NCI-H69 (cell line): Measurements from ENCODE around the gene LRP1-AS.

ENCODE experiments used
- DNase-seq: peaks from one replicate; lab custom pipeline; 2025; lab: John Stamatoyannopoulos, UW

Gene LRP1-AS

DNA sequence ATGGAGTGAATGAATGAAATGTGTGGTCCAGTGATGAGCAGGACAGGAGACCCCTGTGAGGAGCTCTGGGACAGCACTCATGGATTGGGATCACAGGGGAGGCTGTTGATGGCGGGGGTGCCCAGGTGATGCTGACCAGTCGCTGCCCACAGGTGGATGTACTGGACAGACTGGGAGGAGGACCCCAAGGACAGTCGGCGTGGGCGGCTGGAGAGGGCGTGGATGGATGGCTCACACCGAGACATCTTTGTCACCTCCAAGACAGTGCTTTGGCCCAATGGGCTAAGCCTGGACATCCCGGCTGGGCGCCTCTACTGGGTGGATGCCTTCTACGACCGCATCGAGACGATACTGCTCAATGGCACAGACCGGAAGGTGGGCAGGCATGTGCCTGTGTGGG, 13.3 kb upstream of the LRP1-AS start:
- no peak for DNase-seq

DNA sequence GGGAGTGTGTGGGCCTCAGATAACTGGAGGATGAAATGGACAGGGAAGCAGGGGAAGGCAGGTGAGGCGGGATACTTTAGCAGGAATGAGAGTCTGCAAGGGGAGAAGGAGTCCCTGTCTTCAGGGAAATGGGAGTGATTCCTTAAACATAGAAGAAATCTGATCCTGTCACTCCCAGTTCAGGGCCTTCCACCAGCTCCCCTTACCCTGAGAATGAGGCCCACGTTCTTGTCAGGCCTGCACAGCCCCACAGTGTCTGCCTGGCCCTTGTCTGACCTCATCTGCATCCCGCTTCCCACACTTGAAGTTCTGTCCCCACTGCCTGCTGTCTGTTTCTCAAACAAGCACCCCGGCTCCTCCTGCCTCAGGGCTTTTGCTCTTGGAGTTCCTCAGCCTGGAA, 12.6 kb upstream of the LRP1-AS start:
- no peak for DNase-seq

DNA sequence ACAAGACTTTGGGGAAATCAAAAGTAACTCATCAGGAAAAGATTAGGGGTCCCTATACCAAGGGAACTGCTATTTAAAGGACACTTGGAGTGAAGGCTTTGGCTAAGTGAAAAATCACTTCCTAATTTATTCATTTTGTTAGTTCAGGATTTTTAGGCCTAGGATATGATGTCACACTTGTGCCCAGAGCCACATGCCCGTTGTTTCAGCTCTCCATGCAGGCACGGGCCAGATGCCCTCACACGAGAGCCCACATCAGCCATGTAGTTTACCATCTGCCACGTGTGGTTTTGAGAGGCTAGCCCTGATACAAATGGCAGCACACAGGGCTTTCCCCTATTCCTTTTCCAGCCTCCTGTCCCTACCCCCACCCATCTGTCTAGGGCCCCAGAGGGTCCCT, 11.9 kb upstream of the LRP1-AS start:
- DNase-seq = no peak

DNA sequence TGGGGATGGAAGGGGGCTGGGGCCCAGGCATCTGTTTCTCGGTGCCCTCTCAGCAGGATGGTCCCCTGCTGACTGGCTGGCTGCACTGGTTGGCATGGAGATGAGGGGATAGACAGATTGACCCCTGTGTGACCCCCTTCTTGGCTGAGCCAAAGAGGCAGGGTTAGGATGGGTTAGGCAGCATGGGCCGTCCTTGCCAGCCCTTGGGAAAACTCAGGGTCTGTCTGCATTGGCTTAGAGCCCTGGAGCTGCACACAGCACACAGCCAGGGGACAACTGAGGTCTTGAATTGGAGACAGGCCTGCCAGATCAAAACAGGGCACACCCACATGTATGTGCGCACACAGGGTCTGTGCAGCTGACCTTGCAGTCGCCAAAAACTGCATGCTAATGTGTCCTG, 11.2 kb upstream of the LRP1-AS start:
- DNase-seq = peak; percentile 43

DNA sequence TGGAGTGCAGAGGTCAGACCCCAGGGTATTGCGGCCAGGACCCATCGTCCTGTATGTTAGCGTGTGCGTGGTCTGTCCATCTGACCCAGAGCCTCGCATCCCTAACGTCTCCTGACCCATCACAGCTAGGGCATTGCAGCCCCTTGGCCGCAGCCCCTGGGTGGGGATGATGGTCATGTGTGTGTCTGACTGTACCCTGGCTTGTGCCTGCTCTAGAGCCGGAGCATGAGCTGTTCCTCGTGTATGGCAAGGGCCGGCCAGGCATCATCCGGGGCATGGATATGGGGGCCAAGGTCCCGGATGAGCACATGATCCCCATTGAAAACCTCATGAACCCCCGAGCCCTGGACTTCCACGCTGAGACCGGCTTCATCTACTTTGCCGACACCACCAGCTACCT, 10.8 kb upstream of the LRP1-AS start:
- no peak for DNase-seq

DNA sequence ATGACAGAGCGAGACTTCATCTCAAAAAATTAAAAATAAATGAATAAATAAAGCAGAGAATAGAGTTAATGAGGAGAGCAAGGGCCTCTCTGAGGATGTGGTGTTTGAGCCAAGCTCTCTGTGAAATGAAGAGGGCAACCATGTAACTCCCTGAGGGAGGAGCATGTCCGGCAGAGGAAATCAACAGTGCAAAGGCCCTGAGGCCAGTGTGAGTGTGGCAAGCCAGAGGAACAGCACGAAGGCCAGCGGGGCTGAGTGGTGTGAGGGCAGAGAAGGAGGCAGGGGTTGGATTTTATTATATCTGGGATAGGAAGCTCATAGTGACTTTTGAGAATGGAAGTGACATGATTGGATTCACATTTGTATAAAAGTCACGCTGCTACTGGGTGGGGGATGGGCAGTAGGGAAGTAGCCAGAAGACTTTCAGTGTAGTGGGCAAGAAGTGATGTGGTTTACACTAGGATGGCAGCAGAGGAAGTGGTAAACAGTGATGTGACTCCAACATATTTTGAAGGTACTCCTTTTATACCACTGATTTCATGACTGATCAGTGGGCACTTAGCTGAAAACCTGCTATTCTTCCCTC, 10.3 kb upstream of the LRP1-AS start:
- no peak for DNase-seq

DNA sequence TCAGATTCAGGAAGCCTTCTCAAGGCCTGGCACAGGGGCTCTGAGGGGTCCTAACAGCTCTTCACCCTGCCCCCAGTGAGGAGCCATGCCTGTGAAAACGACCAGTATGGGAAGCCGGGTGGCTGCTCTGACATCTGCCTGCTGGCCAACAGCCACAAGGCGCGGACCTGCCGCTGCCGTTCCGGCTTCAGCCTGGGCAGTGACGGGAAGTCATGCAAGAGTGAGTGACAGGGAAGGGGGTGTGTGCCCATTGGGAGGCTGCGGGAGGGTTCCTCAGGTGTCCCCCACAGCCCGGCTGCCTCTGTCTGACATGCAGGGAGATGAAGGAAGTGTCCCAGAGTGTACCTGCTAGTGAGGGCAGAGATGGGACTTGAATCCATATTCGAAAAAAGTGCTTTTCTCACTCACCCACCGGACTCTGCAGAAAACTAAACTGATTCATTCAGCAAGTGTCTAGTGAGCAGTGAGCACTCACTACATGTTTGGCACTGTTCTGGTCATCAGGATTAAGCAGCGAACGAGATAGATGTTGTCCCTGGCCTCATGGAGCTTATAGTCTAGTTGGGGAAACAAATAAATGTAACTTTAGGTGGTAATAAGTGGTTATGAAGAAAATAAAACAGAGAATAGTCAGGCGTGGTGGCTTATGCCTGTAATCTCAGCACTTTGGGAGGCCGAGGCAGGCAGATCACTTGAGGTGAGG, 9.4 kb upstream of the LRP1-AS start:
- no peak for DNase-seq

DNA sequence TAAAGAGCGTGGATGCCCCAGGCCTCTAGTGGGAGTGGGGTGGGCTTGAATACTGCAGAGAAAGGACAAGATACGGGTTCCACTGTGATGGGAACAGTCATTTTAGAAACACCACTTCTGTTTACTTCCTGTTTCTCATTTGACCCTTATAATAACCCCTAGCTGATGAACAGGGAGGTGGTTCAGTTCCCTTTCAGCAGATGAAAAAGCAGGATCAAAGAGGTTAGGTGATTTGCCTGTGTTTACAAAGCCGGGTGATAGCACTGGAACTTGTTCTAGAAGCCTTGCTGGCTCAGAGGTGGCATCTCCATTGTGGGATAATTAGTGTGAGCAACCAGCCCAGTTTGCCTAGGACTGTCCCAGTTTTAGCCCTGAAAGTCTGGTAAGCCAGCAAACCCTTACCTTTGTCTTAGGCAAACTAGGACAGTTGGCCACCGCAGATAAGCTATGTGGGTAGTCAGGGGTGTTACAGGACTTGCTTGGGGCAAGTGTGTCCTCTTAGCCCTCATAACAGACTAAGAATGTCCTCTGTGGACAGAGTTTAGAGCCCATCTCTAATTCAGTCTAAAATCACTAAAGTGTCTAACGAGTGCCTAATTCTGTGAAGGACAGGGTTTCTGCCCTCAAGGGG, 7.5 kb upstream of the LRP1-AS start:
- DNase-seq = no peak

DNA sequence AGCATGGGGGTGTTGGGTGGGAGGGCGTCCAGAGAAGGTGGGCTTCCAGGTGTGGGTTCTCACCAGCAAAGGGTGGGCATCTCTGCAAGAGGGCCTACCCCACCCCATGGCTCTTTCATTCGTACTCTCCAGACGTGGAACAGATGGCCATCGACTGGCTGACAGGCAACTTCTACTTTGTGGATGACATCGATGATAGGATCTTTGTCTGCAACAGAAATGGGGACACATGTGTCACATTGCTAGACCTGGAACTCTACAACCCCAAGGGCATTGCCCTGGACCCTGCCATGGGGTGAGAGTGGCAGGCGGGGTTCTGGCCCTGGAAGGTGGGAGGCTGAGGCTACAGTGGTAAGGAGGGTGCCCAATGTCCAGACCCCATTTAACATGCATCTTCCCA, 6.7 kb upstream of the LRP1-AS start:
- no peak for DNase-seq

DNA sequence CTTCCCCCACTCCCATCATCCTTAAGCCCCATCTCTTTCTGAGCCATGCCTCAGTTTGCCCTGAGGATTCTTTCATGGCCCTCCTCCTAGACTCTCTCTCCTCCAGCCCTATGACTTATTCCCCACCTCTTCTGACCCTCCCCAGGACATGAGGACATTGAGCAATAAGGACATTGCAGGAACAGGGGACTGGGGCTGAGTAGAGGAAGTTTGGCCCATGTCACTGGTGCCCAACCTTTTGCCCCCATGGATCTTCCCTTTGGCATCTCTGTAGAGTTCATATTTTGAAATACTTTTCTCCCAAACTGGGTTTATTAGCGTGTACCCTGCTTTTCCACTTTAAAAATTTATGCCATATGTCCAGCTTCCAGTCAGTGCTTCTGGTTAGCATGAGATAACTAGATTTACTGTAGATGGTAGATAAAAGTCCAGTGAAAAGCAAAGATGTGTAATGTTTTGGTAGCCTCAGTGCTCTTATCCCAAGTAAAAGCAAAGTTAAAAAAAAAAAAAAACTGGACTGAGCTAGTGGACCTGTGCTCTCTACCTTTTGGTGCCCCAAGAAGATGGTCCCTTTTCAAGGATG, 6.1 kb upstream of the LRP1-AS start:
- no peak for DNase-seq

DNA sequence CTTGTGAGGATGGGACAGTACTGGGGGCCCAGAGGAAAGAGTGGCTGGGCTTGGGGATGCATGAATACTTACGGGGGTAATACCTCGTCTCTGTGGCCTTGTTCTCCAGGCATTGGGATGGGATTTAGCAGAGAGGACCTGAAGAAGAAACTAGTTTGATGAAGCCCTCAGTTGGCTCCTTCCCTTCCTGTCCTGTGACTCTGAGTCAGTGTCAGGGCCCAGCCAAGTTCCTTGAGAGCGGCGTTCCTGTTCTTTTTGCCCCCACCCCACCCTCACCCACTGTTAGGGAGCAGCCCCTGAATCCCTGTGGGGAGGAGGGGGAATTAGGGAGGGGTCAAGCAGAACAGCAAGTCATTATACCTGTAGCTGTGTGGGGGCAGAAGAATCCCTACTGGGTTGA, 5.2 kb upstream of the LRP1-AS start:
- DNase-seq = no peak

DNA sequence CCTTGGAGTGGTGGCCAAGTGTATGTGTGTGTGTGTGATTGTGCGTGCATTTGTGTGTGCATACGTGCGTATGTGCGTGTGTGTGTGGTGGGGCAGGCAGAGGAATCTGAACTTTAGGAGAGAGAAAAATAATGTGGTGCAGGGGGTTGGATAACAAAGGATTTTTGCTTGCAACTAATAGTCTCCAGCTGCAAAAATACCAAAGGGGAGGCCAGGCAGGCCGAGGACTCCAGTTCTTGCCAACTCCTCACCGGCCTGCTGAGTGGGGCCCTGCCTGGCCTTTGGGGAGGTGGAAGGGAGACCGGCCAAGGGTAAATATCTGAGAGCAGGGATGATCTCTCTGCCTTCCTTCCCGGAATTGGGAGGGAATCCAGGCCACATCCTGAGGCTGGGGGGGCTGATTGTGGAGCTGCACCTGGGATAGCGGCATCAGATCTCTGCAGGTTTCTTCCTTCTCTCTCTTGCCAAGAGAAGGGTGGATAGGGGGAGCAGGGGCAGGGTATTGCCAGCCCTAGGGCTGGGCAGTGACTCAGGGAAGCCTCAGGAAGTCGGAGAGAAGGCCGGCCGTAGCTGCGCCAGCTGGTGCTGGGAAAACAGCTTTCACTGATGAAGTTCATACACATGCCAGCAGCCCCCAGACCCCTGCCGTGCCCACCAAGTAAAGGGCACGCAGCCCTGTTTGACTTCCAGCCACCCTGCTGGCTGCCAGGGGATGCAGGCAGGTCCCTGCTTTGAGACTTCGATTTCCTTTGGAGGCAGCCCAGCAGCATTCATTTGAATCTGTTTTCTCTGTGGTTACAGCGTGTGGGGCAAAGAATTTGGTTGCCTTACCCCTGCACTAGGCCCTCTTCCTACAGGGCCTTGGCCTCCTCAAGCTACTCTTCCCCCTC, 4.6 kb upstream of the LRP1-AS start:
- DNase-seq = peak; percentile 91

DNA sequence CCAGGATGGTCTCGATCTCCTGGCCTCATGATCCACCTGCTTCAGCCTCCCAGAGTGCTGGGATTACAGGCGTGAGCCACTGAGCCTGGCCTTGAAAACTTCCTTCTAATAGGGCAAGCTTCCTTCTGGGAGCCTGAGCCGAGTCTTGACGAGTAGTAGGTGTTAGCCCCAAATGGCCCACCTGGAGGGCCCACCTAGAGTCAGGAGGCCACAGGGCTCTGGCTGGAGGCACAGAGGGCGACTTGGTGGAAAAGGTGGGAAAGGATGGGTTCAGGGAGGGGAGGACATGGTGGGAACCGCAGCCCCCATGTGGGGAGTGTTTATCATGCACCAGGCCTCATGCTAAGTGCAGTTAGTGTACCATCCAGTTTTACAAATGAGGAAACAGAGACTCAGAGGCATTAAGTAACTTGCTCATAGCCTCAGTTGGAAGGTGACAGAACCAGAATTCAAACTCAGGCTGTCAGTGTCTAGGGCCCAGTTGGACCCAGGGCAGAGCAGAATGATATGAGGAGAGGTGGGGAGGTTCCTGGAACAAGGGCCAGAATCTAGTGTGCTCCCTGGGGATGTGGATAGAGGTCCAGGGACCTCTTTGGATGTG, 3.1 kb upstream of the LRP1-AS start:
- DNase-seq = no peak

DNA sequence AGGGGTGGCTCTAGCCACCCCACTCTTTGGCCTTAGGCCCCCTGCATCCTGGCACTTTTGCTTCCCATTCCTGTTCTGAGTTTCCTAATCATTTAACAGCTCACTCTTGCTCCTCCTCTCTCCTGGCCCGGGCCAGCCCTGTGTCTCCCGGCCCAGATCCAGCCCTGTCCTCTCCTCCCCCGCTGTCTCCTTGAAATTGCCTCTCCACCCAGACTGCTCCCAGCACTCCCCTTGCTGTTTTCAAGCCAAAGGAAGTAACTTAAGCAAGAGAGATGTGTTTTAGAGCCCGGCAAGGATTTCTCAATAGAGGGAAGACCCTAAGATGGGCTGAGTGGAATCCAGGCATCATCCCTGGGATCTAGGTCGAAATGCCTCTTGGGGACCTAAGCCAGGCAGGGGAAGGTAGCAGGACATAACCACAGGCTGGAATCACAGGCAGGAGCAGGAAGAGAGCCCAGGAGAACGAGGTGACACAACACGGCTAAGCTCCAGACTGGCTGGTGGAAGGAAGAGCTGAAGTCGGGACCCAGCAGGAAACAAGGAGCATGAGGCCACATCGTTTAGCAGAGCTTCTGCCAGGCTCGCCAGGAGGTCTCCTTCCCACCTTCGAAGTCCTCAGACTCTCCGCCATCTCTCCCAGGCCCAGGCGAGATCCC, 2.0 kb upstream of the LRP1-AS start:
- no peak for DNase-seq

DNA sequence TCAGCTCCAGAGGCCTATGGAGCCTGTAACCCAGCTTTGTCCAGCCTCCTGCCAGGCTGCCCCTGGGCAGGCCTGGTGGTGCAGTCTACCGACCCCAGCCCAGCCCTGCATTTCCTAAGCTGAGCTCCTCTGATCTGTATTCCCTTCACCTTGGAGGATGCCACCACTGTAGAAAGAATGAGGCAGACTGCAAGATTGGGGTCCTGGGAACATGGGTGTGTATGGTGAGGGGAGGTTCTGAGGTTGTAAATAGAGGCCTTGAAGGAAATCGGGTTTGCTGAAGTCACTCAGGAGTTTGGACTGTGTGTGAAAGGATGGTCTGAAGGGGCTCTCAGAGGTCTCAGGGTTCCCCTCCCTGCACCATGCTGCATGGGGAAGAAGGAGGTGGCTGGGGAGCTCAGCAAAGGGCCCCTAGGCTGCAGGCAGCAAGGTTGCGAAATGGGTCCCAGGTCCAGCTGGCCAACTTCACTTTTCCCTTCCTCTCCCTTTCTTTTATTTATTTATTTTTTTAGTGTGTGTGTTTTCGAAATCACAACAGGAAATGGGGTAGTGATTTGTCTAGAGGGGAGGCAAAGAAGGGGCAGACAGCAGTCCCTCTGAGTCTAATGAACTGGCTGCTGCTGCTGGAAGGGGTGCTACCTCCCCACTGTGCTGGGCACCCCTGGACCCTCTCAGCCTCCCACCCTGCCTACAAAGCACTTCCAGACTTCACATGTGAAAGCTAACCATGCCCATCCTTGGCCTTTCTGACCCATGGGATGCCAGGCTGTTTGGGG, 1.2 kb upstream of the LRP1-AS start:
- DNase-seq = no peak

DNA sequence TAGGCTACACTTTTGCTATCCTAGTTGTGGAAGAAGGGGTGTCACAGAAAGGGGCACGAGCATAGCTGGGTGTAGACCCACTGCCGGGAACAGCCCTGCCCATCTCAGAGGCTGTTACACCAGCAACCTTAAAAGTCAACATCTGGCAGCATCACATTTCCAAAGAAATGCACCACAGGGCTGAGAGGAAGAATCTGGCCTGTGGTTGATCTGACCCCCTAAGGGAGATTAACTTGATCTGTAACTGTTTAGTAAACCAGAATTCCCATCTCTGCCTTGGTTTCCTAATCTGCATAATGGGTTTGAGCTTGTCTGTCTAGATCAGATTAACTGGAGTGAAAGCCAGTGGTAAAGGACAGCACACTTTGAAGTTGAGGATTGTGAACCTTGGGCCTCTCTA, 1.3 kb downstream of the LRP1-AS start:
- no peak for DNase-seq

DNA sequence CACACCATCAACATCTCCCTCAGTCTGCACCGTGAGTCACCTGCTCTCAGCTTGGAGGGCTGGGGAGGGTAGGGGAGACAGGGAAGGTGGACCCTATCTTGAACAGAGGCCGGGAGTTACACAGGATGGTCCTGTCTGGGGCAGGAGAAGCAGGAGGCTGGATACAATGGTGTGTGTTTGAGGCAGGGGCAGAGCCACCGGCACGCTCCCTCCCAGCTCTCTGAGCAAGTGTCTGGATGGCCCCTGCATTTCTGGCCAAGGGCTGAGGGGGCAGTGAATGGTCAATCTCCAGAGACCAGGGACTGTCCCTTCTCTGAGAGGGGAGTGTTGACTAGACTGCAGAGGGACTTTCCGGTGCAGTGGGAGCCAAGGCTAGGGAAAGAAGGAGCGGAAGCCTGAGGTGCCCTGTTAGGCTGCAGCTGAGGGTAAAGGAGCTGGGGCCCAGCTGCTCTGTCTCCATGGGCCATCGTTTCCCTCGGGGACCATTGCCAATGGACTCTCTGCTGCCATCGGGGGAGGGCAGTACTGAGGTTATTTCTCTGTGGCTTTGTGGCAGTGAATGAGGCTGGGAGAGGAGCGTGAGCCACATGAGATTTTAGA, 1.9 kb downstream of the LRP1-AS start:
- no peak for DNase-seq

DNA sequence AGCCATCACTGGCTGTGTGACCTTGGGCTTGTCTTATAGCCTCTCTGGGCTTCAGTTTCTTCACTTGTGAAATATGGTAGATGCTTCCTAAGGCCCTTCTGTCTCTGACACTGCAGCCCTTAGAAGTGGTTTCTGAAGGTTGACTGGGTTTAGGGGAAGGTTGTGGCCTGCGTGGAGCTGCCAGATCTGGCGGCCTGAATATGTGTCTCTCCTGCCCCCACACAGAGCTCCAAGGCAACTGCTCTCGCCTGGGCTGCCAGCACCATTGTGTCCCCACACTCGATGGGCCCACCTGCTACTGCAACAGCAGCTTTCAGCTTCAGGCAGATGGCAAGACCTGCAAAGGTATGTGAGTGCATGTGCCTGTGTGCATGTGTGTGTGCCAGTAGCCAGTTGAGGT, 4.0 kb downstream of the LRP1-AS start:
- no peak for DNase-seq

DNA sequence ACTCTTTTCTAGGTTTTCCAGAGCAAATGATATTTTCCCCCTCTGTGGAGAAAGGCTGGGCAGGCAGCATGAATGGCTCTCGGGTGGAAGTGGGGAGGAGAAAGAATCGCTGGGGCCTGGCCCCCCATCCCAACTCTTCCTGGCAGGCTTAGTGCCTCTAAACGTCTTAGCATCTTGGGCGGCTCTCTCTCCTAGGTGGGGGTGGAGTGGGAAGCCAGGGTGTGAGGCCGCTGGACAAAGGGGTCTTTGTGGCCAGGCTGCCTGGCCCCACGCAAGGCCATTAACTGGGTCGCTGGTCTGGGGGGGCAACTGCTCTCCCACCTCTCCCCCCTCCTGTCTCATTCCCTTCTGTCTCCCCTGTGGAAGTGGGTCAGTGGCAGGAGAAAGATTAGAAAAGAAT, 4.7 kb downstream of the LRP1-AS start:
- no peak for DNase-seq

DNA sequence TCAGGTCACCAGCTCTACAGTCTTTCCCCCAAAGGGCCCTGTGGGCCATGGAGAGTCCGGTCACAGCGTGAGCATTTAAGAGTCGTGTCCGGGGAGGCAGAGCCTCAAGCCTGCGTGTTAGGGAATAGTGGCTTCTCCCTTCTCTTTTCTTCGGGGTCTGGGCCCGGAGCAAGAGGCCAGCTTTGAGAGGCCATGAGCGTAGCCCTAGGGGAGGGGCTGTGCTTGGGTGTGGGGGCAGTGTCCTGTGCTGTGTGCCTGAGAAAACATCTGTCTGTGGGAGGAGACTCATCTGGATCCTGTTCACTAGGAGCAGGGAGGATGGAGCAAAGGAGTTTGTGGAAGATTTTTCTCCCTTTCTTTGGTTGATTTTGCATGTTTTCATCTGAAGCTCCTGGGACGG, 5.3 kb downstream of the LRP1-AS start:
- DNase-seq = no peak
